ENCODE data around the gene ANAPC16.

DNA sequence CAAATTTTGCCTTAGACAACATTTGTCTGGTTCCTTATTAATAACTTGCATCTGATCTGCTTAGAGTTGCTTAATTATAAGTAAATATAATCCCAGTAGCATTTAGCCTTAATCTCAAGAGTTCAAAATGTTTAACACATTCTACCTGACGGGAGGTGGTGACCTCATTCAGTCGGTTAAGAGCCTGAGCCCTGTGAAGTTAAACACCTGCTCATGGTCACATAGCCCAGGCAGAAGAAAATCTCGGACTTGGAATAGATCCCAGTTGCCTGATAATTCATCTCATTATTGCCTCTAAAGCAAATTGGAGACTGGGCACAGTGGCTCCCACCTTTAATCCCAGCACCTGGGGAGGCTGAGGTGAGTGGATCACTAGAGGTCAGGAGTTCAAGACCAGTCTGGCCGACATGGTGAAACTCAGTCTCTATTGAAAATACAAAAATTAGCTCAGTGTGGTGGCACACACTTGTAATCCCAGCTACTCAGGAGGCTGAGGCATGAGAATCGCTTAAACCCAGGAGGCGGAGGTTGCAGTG is 18.8 kb downstream of the ANAPC16 start:
- TF ChIP-seq POLR2A (IDR thresholded peaks at IDR 0.05; ENCODE audit: low read depth, low read length) (no peak), SPI1 (IDR thresholded peaks at IDR 0.05; ENCODE audit: low read depth, low read length) (no peak), PAX5 (IDR thresholded peaks at IDR 0.05; ENCODE audit: insufficient read depth, low read length, severe bottlenecking) (no peak)

Data from GM12891 (cell line).